Measurements from ENCODE around the gene THSD7B.

GRCh38 chr2:137298377-137298776 is 533.0 kb downstream of the THSD7B start:
- no peak for TF ChIP-seq CTCF (IDR thresholded peaks at IDR 0.05)
- TF ChIP-seq POLR2AphosphoS5 (IDR thresholded peaks at IDR 0.05): no peak

All from prostate gland (tissue), 2 donors.